MM.1S (cell line): ENCODE results near the gene MPG.
A peak's percentile ranks its signal among the peaks of the same experiment; 100 is the strongest.

ENCODE experiments used
- DNase-seq: peaks from one replicate; pipeline ENCODE4 v3.0.0-alpha.2; 2015
- H2AFZ ChIP-seq: fragments of 300-600 bp; sonication (generic); 2 replicates; pipeline ENCODE4 v1.6.0; 2016; ENCODE audit warnings: antibody characterized with exemption, low read length
- H3F3A ChIP-seq: fragments of 300-600 bp; sonication (generic); 2 replicates; pipeline ENCODE4 v1.6.1; 2016; ENCODE audit warnings: mild to moderate bottlenecking, antibody characterized with exemption, low read length, moderate library complexity, mixed read lengths; ENCODE audit not compliant: insufficient read depth
- H3K27ac ChIP-seq: fragments of 300-600 bp; sonication (generic); 2 replicates; pipeline ENCODE4 v1.5.1; 2016; ENCODE audit warnings: mild to moderate bottlenecking, low read length
- H3K27me3 ChIP-seq: fragments of 300-600 bp; sonication (generic); replicated peaks from 2 replicates; pipeline ENCODE4 v1.6.0; 2016; ENCODE audit warnings: low read length; ENCODE audit not compliant: insufficient read depth
- H3K36me3 ChIP-seq: fragments of 300-600 bp; sonication (generic); replicated peaks from 2 replicates; pipeline ENCODE4 v1.6.1; 2016; ENCODE audit warnings: mild to moderate bottlenecking, low read length, mixed read lengths; ENCODE audit not compliant: insufficient read depth
- H3K4me1 ChIP-seq: fragments of 300-600 bp; sonication (generic); 2 replicates; pipeline ENCODE4 v1.6.1; 2016; ENCODE audit warnings: low read length, mixed read lengths
- H3K4me2 ChIP-seq: fragments of 300-600 bp; sonication (generic); 2 replicates; pipeline ENCODE4 v1.6.0; 2016; ENCODE audit warnings: low read depth, low read length
- H3K4me3 ChIP-seq: fragments of 300-600 bp; sonication (generic); 2 replicates; pipeline ENCODE4 v1.5.1; 2016; ENCODE audit warnings: low read length, mixed read lengths
- H3K79me2 ChIP-seq: fragments of 300-600 bp; sonication (generic); 2 replicates; pipeline ENCODE4 v1.6.1; 2016; ENCODE audit warnings: mixed run types, low read length, mixed read lengths
- H3K9ac ChIP-seq: fragments of 300-600 bp; sonication (generic); 2 replicates; pipeline ENCODE4 v1.6.1; 2016; ENCODE audit warnings: low read length, mixed read lengths
- H3K9me2 ChIP-seq: fragments of 300-600 bp; sonication (generic); replicated peaks from 2 replicates; pipeline ENCODE4 v1.6.1; 2016; ENCODE audit warnings: mild to moderate bottlenecking, low read length, mixed read lengths; ENCODE audit not compliant: insufficient read depth
- H3K9me3 ChIP-seq: fragments of 300-600 bp; sonication (generic); replicated peaks from 2 replicates; pipeline ENCODE4 v1.6.1; 2016; ENCODE audit warnings: mild to moderate bottlenecking, low read length, mixed read lengths; ENCODE audit not compliant: insufficient read depth
- H4K20me1 ChIP-seq: fragments of 300-600 bp; sonication (generic); 2 replicates; pipeline ENCODE4 v1.6.1; 2016; ENCODE audit warnings: mild to moderate bottlenecking, low read length, moderate library complexity, mixed read lengths; ENCODE audit not compliant: insufficient read depth
- EZH2 ChIP-seq: fragments of 300-600 bp; sonication (generic); optimal IDR thresholded peaks from 2 replicates; pipeline ENCODE3; 2017; ENCODE audit warnings: low read depth, mild to moderate bottlenecking, antibody characterized with exemption, low read length, mixed read lengths
- EZH2phosphoT487 ChIP-seq: fragments of 300-600 bp; sonication (generic); IDR thresholded peaks from 2 replicates; pipeline ENCODE4 v1.6.1; 2018; ENCODE audit warnings: antibody characterized with exemption, low read length
- TF ChIP-seq, protein P1 (sequence below): fragments of 300-600 bp; sonication (generic); IDR thresholded peaks from 2 replicates; pipeline ENCODE4 v1.5.1; 2016; ENCODE audit warnings: antibody characterized with exemption, low read length, mixed read lengths

The MPG gene

DNA sequence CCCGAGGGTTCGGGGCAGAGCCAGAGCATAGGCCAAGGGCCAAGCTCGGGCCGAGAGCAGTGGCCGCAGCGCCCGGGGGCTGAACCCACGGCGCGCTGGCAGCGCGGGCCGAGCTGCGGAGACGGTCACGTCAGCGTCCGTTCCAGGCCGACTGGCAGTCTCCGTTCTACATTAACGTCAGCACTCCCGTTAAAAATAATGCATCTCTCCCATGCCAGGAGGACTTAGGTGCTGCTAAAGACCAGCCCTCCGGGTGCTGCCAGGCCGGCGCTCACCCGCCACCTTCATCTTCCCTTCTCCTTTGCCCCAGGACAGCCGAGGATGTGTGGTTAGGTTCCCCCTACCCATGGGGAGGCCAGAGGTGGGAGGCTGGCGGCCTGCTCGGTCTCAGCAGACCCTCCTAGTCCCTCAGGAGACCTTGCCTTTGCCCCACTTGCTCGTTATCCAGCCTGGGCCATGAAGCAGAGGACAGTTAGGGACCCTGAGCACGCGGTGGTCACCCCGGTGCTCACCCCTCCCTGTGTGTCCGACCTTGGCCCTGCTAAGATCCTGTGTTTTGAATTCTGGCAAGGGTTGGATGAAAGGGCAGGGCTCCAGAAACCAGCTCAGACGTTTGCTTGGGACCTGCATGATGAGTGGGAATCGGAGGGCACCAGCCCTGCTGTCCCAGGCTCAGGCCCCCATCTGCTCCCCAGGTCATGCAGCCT, 572 bp downstream of the MPG start:
- DNase-seq: peak; percentile 26

DNA sequence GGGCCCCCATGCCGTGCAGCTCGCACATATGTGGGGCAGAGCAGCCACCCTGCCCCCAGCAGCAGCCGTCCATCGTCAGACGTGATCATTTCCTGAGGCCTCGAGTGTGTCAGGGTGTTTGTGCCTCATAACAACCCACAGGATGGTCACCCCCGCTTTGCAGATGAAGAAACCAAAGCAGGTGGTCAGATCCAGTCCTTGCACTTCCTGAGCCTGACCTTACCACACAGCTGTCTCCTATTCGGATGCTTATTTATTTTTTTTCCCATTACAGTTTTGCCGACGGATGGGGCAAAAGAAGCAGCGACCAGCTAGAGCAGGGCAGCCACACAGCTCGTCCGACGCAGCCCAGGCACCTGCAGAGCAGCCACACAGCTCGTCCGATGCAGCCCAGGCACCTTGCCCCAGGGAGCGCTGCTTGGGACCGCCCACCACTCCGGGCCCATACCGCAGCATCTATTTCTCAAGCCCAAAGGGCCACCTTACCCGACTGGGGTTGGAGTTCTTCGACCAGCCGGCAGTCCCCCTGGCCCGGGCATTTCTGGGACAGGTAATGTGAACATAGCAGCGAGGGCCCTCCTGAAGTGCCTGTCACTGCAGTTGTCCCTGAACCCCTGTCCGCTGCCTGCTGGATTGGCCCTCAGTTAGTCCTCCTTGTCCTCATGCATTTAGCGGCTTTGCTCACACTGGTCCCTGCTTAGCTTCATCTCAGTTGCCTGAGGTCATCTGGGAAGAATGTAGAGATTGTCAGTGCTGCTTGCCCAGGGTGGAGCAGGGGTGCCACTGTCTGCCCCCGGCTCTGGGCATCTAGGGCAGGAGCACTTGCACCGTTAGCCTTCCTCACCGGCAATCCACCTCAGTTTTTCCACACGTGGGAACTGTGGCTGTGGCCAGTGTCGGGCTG, 1.4 kb downstream of the MPG start:
- Histone ChIP-seq H3K4me1 (peaks cover 28% of the 10 kb centered on the region), H3K9me3 (no peaks in the 10 kb centered on the region), H2AFZ (no peak overlapping the region), H3K79me2 (peaks cover 9% of the 10 kb centered on the region), H3F3A (0 out of 2 replicates have a peak, but pooled peaks cover 3% of the 10 kb centered on the region), H4K20me1 (no peaks in the 10 kb centered on the region), H3K27me3 (no peaks in the 10 kb centered on the region), H3K9me2 (no peaks in the 10 kb centered on the region), H3K27ac (no peak overlapping the region), H3K4me2 (peak overlapping the region; percentile 88), H3K36me3 (no peaks in the 10 kb centered on the region), H3K4me3 (peak overlapping the region; percentile 90; the same call in 1 of the 2 replicates), H3K9ac (peak overlapping the region; percentile 74; the same call in 1 of the 2 replicates)
- no peak for DNase-seq
- TF ChIP-seq, protein P1, sequence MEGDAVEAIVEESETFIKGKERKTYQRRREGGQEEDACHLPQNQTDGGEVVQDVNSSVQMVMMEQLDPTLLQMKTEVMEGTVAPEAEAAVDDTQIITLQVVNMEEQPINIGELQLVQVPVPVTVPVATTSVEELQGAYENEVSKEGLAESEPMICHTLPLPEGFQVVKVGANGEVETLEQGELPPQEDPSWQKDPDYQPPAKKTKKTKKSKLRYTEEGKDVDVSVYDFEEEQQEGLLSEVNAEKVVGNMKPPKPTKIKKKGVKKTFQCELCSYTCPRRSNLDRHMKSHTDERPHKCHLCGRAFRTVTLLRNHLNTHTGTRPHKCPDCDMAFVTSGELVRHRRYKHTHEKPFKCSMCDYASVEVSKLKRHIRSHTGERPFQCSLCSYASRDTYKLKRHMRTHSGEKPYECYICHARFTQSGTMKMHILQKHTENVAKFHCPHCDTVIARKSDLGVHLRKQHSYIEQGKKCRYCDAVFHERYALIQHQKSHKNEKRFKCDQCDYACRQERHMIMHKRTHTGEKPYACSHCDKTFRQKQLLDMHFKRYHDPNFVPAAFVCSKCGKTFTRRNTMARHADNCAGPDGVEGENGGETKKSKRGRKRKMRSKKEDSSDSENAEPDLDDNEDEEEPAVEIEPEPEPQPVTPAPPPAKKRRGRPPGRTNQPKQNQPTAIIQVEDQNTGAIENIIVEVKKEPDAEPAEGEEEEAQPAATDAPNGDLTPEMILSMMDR: no peak
- TF ChIP-seq EZH2 (no peak), EZH2phosphoT487 (no peak)

More for the DNA sequence above, 572 bp downstream of the MPG start:
- Histone ChIP-seq H3K36me3 (no peaks in the 10 kb centered on the region), H3K27me3 (no peaks in the 10 kb centered on the region), H3F3A (0 out of 2 replicates have a peak, but pooled peaks cover 3% of the 10 kb centered on the region), H4K20me1 (no peaks in the 10 kb centered on the region), H3K9ac (peak overlapping the region; percentile 74), H3K27ac (no peak overlapping the region), H3K9me3 (no peaks in the 10 kb centered on the region), H2AFZ (peak overlapping the region; percentile 63; the same call in 1 of the 2 replicates), H3K79me2 (peaks cover 9% of the 10 kb centered on the region), H3K9me2 (no peaks in the 10 kb centered on the region), H3K4me2 (peak overlapping the region; percentile 88), H3K4me3 (peak overlapping the region; percentile 90), H3K4me1 (peaks cover 21% of the 10 kb centered on the region)
- no peak for TF ChIP-seq EZH2
- TF ChIP-seq, protein P1: no peak

DNA sequence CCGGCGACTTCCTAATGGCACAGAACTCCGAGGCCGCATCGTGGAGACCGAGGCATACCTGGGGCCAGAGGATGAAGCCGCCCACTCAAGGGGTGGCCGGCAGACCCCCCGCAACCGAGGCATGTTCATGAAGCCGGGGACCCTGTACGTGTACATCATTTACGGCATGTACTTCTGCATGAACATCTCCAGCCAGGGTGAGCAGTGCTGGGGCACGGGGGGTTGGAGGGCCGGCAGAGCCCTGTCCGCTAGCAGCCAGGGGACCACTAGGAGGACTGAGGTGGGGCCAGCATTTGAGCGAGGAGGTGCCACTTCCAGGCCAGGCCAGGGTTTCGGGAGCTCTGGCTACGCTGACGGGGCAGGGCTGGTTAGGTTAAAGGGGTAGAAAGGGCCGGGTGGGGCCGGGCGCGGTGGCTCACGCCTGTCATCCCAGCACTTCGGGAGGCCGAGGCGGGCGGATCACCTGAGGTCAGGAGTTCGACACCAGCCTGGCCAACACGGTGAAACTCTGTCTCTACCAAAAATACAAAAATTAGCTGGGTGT, 5.1 kb downstream of the MPG start:
- Histone ChIP-seq H3K79me2 (peaks cover 9% of the 10 kb centered on the region), H3F3A (peaks cover 7% of the 10 kb centered on the region; the same call in 1 of the 2 replicates), H4K20me1 (no peaks in the 10 kb centered on the region), H3K9me3 (no peaks in the 10 kb centered on the region), H3K4me3 (no peak overlapping the region), H3K9ac (no peak overlapping the region), H2AFZ (no peak overlapping the region), H3K27ac (no peak overlapping the region), H3K27me3 (no peaks in the 10 kb centered on the region), H3K4me1 (peaks cover 31% of the 10 kb centered on the region), H3K9me2 (no peaks in the 10 kb centered on the region), H3K4me2 (no peak overlapping the region), H3K36me3 (no peaks in the 10 kb centered on the region)
- DNase-seq: no peak
- no peak for TF ChIP-seq EZH2phosphoT487
- TF ChIP-seq, protein P1: no peak
- TF ChIP-seq EZH2: no peak
